OCI-M2 (cell line): Measurements from ENCODE around the gene FAM228B.

Experiments used
- DNase-seq: peaks from one replicate; lab custom pipeline; 2025; ENCODE audit not compliant: unreplicated experiment; lab: John Stamatoyannopoulos, UW

FAM228B gene

DNA sequence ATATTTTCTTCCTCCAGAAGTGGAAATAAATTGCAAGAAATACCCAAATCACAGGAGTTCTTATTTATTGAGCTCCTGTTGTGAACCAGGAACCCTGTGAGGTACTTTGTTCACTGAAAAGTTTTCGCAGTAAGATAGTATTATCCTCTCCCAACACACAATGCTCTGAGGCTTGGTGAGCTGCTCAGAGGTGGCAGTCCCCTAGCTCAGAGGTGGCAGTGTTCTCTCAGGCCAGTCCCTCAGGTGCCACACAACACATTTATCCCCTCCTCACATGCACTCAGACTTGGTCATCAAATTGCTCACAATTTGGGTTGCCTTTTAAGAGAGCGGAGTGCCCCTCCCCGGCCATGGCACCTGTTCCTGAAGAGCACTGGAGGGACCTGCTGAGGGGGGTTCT is 77.5 kb downstream of the FAM228B start:
- no peak for DNase-seq

- DNase-seq = no peak
These were observed 79.9 kb downstream of the FAM228B start for GRCh38 chr2:24203029-24203786.

GRCh38 chr2:24203787-24204150 is 80.5 kb downstream of the FAM228B start:
- no peak for DNase-seq

GRCh38 chr2:24204505-24204904 is 81.2 kb downstream of the FAM228B start:
- no peak for DNase-seq

DNA sequence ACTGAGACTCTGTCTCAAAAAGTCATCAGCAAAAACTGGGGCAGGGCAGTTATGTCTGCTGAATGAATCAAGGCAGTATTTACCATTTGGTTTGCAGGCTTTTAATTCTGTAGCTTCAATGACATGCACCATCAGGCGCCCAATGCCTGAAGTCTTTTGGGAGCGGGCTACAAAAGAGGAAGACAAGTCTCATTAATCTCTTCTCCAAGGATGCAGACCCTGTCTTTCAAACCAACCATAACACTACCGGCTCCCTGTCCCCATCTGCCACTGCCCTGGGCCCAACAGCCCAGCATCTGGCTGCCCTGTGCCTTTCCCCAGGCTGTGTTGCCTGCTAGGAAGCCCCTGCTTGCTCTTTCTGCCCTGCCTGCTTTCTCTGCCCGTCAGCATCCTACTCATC is 81.9 kb downstream of the FAM228B start:
- DNase-seq = no peak

- no peak for DNase-seq
These were observed 83.0 kb downstream of the FAM228B start for GRCh38 chr2:24206242-24206641.

- DNase-seq = no peak
These were observed 83.4 kb downstream of the FAM228B start for GRCh38 chr2:24206714-24207113.

DNA sequence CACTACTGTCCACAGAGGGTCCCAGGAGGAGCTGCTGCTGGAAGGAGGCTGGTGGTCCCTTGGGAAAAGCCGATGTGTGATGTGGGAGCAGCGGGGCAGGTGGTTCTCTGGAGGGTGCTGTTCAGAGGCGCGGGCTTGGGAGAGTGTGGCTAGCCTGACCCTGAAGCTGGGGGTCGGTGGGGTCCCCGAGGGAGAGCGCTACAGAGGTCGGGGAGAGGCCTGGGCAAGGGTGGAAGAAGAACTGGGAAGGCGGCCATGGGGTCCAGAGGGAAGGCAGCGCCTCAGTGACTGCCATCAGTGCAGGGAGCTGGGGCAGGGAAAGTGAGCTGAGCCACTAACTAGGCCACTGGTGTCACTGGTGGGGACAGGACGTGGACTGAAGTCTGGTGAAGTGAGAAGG is 84.1 kb downstream of the FAM228B start:
- no peak for DNase-seq

GRCh38 chr2:24208490-24208889 is 85.2 kb downstream of the FAM228B start:
- DNase-seq = no peak

DNA sequence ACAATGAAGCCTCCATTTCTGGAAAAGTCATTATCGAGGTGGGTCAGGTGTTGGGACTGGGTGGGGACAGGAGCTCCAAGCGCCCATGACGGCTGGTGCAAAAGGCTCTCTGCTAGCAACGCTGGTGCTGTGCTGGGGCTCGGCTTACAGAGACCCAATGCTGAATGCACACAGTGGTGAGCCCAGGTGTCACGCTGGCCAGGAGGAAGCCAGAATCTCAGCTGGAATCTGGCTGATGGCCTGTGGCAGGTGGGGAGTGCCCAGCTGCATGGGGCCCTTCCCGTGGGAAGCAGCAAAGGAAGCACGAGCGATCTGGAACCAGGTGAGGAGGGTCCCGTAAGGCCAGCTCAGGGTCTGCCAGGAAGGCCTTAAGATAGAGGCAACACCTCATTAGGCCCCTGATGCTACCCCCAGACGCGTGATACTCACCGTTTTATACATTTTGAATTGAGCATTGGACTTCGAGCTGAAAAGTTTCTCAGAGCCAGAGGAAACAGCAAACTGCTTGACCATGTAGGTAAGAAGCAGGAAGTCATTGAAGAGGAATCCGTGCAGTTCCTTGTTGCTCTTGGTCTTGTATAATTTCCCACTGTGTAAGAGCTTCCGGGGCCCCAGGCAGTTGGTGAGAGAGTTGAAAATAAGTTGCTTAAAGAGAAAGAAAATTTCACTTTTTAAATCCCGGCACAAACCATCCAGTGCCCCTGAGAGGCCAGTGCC is 86.3 kb downstream of the FAM228B start:
- no peak for DNase-seq

- no peak for DNase-seq
These were observed 86.8 kb downstream of the FAM228B start for GRCh38 chr2:24210106-24210455.

GRCh38 chr2:24210723-24211122 is 87.5 kb downstream of the FAM228B start:
- DNase-seq = no peak

DNA sequence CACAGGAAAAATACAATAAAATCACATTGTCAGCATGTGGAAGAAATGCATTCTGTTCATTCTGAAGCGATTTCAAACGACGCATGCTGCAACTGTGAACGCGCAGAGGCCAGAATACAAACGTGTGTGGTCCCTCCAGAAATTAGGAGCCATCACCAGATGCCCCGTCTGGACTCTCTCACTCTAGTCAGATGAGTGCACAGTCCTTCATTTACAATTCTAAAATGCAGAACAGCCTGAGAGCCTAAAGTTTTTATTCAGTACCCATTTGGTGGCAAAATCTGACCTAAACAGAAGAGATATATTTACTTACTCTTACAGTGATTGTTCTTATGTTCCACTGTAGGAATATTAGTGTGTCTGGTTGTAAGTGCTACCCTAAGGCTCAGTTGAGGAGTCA is 88.1 kb downstream of the FAM228B start:
- DNase-seq = no peak

GRCh38 chr2:24214880-24215279 is 91.6 kb downstream of the FAM228B start:
- no peak for DNase-seq
